ENCODE data around the gene RFX4.

DNA sequence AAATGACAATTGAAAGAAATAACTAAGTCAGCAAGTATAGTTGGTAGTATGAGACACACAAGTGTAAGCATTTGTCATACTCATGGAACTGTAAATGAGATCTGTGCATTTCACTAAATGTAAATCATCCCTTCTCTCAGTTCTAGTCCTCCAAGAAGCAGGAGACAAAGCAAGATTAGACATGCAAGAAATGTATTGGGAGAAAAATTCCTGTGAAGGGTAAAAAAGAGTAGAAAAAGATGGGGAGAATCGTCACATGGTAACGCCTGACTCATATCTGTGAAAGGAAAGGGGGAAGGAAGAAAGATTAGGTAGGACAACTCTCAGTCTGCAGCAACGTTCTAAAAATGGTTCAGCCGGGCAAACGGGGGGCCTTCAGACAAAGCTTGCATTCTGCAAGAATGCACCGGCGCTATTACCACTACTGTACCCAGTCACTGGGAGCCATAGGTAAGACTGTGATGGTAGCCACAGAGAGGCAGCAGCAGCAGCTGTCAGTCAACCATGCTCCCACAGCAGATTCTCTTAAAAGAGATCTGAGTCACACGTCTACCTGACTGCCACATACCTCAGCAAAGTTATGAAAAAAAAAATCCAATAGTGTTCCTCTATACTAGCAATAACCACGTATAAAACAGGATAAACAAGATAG, 18.0 kb upstream of the RFX4 start:
- TF ChIP-seq POLR2A (IDR thresholded peaks at IDR 0.05) = no peak
- TF ChIP-seq, protein P1, sequence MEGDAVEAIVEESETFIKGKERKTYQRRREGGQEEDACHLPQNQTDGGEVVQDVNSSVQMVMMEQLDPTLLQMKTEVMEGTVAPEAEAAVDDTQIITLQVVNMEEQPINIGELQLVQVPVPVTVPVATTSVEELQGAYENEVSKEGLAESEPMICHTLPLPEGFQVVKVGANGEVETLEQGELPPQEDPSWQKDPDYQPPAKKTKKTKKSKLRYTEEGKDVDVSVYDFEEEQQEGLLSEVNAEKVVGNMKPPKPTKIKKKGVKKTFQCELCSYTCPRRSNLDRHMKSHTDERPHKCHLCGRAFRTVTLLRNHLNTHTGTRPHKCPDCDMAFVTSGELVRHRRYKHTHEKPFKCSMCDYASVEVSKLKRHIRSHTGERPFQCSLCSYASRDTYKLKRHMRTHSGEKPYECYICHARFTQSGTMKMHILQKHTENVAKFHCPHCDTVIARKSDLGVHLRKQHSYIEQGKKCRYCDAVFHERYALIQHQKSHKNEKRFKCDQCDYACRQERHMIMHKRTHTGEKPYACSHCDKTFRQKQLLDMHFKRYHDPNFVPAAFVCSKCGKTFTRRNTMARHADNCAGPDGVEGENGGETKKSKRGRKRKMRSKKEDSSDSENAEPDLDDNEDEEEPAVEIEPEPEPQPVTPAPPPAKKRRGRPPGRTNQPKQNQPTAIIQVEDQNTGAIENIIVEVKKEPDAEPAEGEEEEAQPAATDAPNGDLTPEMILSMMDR (IDR thresholded peaks at IDR 0.05) = no peak

Data from lower leg skin (tissue), 3 donors.